ENCODE results near the gene SDF2L1. TPM values are rescaled to one million over a fixed set of nuclear protein-coding genes. Genes with fewer than 3 reads are reported as not detected.
A peak's percentile ranks its signal among the peaks of the same experiment; 100 is the strongest.

Gene SDF2L1
- total and polyA plus RNA-seq, 9 of the 15 experiments (the other 6 are each of a cell fraction or from before 2014, with no cell fraction given): 15.1 to 989 (median 124) TPM

DNA sequence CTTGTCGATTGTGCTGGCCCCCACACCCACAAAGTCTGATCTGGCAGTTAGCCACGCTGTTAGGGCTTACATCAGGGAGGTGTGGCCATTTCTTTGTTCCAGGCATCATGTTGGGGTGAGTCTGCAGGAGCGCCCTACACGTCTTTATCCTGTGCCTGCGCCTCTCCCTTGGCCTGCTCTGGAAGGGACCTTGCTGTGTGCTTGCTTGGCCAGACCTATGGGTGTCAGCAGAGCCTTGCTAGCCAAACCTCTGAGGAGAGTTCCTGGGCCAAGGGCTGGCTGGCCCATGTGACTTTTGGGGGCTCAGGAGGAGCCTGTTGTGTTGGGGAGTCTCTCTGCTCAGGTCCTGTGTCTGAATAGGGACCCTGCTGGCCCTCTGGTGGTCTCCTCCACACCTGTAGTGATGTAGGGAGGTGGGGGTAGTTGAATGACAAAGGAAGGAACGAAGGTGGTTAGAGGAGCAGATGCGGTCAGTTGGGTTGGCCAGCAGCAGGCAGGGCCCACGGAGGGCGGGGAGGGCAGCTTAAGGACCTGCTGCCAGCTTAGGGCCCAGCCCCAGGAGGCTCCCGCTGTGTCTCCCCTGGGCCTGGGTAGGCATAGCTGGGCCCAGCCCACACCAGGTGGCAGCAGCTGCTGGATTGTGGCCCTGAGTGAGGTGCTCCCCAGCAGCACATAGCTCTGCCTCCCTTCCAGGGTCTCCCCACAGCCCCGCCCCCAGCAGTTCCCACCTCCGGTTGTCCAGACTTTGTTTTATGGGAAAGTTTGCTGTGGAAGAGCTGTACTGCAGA, 31.6 kb downstream of the SDF2L1 start (continued):
- TF ChIP-seq BRD4 (IDR thresholded peaks at IDR 0.05) (no peak), HMBOX1 (IDR thresholded peaks at IDR 0.05) (no peak), RBM15 (IDR thresholded peaks at IDR 0.05; ENCODE audit: insufficient read depth, low read length) (no peak), ZNF347 (CRISPR knock-in tag; IDR thresholded peaks at IDR 0.05; ENCODE audit: low read depth) (no peak), RBBP5 (IDR thresholded peaks at IDR 0.05; ENCODE audit: borderline replicate concordance, insufficient read depth, low read length, poor library complexity, severe bottlenecking) (peak; percentile 35), AFF4 (CRISPR knock-in tag; IDR thresholded peaks at IDR 0.05) (no peak), JUND (IDR thresholded peaks at IDR 0.05; ENCODE audit: borderline replicate concordance, low read depth, low read length) (no peak), JUND (tag; IDR thresholded peaks at IDR 0.05; ENCODE audit: borderline replicate concordance, low read depth, low read length) (no peak), ZNF75A (CRISPR knock-in tag; IDR thresholded peaks at IDR 0.05) (no peak), TARDBP (IDR thresholded peaks at IDR 0.05) (no peak)
- TF ChIP-seq, protein P1, sequence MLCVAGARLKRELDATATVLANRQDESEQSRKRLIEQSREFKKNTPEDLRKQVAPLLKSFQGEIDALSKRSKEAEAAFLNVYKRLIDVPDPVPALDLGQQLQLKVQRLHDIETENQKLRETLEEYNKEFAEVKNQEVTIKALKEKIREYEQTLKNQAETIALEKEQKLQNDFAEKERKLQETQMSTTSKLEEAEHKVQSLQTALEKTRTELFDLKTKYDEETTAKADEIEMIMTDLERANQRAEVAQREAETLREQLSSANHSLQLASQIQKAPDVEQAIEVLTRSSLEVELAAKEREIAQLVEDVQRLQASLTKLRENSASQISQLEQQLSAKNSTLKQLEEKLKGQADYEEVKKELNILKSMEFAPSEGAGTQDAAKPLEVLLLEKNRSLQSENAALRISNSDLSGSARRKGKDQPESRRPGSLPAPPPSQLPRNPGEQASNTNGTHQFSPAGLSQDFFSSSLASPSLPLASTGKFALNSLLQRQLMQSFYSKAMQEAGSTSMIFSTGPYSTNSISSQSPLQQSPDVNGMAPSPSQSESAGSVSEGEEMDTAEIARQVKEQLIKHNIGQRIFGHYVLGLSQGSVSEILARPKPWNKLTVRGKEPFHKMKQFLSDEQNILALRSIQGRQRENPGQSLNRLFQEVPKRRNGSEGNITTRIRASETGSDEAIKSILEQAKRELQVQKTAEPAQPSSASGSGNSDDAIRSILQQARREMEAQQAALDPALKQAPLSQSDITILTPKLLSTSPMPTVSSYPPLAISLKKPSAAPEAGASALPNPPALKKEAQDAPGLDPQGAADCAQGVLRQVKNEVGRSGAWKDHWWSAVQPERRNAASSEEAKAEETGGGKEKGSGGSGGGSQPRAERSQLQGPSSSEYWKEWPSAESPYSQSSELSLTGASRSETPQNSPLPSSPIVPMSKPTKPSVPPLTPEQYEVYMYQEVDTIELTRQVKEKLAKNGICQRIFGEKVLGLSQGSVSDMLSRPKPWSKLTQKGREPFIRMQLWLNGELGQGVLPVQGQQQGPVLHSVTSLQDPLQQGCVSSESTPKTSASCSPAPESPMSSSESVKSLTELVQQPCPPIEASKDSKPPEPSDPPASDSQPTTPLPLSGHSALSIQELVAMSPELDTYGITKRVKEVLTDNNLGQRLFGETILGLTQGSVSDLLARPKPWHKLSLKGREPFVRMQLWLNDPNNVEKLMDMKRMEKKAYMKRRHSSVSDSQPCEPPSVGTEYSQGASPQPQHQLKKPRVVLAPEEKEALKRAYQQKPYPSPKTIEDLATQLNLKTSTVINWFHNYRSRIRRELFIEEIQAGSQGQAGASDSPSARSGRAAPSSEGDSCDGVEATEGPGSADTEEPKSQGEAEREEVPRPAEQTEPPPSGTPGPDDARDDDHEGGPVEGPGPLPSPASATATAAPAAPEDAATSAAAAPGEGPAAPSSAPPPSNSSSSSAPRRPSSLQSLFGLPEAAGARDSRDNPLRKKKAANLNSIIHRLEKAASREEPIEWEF (CRISPR knock-in tag; IDR thresholded peaks at IDR 0.05): no peak
- TF ChIP-seq, protein P2, sequence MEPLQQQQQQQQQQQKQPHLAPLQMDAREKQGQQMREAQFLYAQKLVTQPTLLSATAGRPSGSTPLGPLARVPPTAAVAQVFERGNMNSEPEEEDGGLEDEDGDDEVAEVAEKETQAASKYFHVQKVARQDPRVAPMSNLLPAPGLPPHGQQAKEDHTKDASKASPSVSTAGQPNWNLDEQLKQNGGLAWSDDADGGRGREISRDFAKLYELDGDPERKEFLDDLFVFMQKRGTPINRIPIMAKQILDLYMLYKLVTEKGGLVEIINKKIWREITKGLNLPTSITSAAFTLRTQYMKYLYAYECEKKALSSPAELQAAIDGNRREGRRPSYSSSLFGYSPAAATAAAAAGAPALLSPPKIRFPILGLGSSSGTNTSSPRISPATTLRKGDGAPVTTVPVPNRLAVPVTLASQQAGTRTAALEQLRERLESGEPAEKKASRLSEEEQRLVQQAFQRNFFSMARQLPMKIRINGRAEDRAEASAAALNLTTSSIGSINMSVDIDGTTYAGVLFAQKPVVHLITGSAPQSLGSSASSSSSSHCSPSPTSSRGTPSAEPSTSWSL (CRISPR knock-in tag; IDR thresholded peaks at IDR 0.05; ENCODE audit: borderline replicate concordance): 0 out of 2 replicates have a peak, but pooled peaks have one; percentile 36
- TF ChIP-seq, protein P3, sequence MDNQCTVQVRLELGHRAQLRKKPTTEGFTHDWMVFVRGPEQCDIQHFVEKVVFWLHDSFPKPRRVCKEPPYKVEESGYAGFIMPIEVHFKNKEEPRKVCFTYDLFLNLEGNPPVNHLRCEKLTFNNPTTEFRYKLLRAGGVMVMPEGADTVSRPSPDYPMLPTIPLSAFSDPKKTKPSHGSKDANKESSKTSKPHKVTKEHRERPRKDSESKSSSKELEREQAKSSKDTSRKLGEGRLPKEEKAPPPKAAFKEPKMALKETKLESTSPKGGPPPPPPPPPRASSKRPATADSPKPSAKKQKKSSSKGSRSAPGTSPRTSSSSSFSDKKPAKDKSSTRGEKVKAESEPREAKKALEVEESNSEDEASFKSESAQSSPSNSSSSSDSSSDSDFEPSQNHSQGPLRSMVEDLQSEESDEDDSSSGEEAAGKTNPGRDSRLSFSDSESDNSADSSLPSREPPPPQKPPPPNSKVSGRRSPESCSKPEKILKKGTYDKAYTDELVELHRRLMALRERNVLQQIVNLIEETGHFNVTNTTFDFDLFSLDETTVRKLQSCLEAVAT (IDR thresholded peaks at IDR 0.05): no peak
